Vagina (tissue), 2 donors: ENCODE results near the gene THADA. TPM values are rescaled to one million over a fixed set of nuclear protein-coding genes. Genes with fewer than 3 reads are reported as not detected.
A peak's percentile ranks its signal among the peaks of the same experiment; 100 is the strongest.

Experiments
- DNase-seq, 2 donors: peaks; one replicate each; pipeline ENCODE4 v3.0.0-alpha.2; 2017; ENCODE audit errors: extremely low spot score in 2 of 2
- H3K27ac ChIP-seq: fragments of 200-600 bp; sonication (generic); one replicate; pipeline ENCODE4 v1.5.1; 2019
- H3K27me3 ChIP-seq: fragments of 200-600 bp; sonication (generic); one replicate; pipeline ENCODE4 v1.5.1; 2019
- H3K36me3 ChIP-seq, 2 donors: fragments of 200-600 bp; sonication (generic); one replicate each; pipeline ENCODE4 v1.5.1; 2017 to 2019
- H3K4me1 ChIP-seq: fragments of 200-600 bp; sonication (generic); one replicate; pipeline ENCODE4 v1.5.1; 2019
- H3K4me3 ChIP-seq, 2 donors: fragments of 200-600 bp; sonication (generic); 1 replicate in 1 of 2; 2 replicates in 1 of 2; pipeline ENCODE4 v1.5.1; 2016 to 2019
- H3K9me3 ChIP-seq: fragments of 200-600 bp; sonication (generic); one replicate; pipeline ENCODE4 v1.5.1; 2019
- POLR2A ChIP-seq, 2 donors: fragments of 450-650 bp; IDR thresholded peaks; one replicate each; pipeline ENCODE4 v1.6.1; 2017; ENCODE audit warnings: antibody characterized with exemption in 2 of 2, mild to moderate bottlenecking in 2 of 2, moderate library complexity in 2 of 2
- POLR2AphosphoS5 ChIP-seq, 2 donors: sonication (generic); formaldehyde crosslinking; IDR thresholded peaks; one replicate each; pipeline ENCODE4 v1.9.0; 2017; ENCODE audit warnings: antibody characterized with exemption in 2 of 2, mild to moderate bottlenecking in 2 of 2, low read depth in 1 of 2; ENCODE audit not compliant: insufficient read depth in 1 of 2
- intact Hi-C: fragments of 100-400 bp; cut with DNase I; formaldehyde crosslinking; loops from one replicate; pipeline ENCODE4 v1.15.1; 2023
- total RNA-seq: library from RNA; depleted of rRNA; stranded (reverse); fragments of >200 nt; gene quantifications from one replicate; pipeline ENCODE4 v1.2.3, GENCODE V29; 2016
- TF ChIP-seq, protein P1 (sequence below), 3 experiments: fragments of 450-650 bp in 2 of 3; fragments of 200-600 bp in 1 of 3; sonication (generic) in 1 of 3; IDR thresholded peaks; one replicate each; pipeline ENCODE4 v1.5.1; 2017 to 2019; ENCODE audit warnings: antibody characterized with exemption in 3 of 3, mild to moderate bottlenecking in 2 of 3, moderate library complexity in 2 of 3

THADA gene
- total RNA-seq, 1 donor from 2014 or later, result 32.2 TPM

DNA sequence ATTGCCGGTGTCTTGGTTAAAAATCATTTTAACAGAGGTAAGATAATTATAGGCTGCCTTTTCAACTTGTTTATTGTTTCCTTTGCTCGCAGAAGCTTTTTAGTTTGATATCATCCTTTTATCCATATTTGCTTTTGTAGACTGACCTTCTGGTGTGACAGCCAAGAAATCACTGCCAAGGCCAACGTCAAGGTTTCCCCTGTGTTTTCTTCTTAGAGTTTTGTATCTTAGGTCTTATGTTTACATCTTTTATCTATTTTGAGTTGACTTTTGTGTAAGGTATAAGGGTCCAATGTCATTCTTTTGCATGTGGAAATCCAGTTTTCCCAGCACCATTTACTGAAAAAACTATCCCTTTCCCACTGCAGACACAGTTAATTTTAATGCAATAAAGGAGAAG is 240.4 kb downstream of the THADA start:
- Histone ChIP-seq H3K9me3 (no peaks in the 10 kb centered on the region), H3K4me3 (no peak overlapping the region), H3K36me3 (no peaks in the 10 kb centered on the region), H3K27ac (no peak overlapping the region), H3K27me3 (no peaks in the 10 kb centered on the region), H3K4me1 (peaks cover 39% of the 10 kb centered on the region)
- TF ChIP-seq POLR2A (IDR thresholded peaks at IDR 0.05), result no peak
- TF ChIP-seq, protein P1, sequence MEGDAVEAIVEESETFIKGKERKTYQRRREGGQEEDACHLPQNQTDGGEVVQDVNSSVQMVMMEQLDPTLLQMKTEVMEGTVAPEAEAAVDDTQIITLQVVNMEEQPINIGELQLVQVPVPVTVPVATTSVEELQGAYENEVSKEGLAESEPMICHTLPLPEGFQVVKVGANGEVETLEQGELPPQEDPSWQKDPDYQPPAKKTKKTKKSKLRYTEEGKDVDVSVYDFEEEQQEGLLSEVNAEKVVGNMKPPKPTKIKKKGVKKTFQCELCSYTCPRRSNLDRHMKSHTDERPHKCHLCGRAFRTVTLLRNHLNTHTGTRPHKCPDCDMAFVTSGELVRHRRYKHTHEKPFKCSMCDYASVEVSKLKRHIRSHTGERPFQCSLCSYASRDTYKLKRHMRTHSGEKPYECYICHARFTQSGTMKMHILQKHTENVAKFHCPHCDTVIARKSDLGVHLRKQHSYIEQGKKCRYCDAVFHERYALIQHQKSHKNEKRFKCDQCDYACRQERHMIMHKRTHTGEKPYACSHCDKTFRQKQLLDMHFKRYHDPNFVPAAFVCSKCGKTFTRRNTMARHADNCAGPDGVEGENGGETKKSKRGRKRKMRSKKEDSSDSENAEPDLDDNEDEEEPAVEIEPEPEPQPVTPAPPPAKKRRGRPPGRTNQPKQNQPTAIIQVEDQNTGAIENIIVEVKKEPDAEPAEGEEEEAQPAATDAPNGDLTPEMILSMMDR (IDR thresholded peaks at IDR 0.05), result no peak
- TF ChIP-seq POLR2AphosphoS5 (IDR thresholded peaks at IDR 0.05; ENCODE audit: insufficient read depth in 1 of 2, low read depth in 1 of 2), result no peak
- intact Hi-C loops, result no loop called here
- DNase-seq, result no peak

DNA sequence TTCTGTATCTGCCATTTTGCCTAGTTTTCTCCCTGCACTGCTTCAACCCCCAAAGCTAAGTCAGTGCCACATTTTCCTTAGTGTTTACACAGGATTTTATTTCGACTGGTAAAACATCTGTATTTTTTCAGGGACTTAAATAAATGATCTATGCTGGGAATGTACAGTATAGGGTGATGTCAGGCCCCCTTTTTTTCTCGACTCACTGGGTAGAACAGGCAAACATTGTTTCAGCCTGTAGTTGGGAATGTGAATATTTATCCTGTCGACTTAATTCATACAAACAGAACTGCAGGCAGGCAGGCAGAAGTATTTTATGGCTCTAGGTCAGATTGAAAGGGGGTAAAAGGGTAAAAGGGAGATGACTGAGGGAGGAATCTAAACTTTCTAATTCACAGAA is 245.9 kb downstream of the THADA start:
- Histone ChIP-seq H3K36me3 (no peaks in the 10 kb centered on the region), H3K4me1 (peaks cover 60% of the 10 kb centered on the region), H3K4me3 (no peak overlapping the region), H3K9me3 (no peaks in the 10 kb centered on the region), H3K27me3 (no peaks in the 10 kb centered on the region), H3K27ac (peak overlapping the region; percentile 86)
- DNase-seq, result no peak
- TF ChIP-seq, protein P1 (IDR thresholded peaks at IDR 0.05), result no peak
- TF ChIP-seq POLR2A (IDR thresholded peaks at IDR 0.05) (no peak), POLR2AphosphoS5 (IDR thresholded peaks at IDR 0.05; ENCODE audit: insufficient read depth in 1 of 2, low read depth in 1 of 2) (no peak)
- intact Hi-C loops, result no loop called here

DNA sequence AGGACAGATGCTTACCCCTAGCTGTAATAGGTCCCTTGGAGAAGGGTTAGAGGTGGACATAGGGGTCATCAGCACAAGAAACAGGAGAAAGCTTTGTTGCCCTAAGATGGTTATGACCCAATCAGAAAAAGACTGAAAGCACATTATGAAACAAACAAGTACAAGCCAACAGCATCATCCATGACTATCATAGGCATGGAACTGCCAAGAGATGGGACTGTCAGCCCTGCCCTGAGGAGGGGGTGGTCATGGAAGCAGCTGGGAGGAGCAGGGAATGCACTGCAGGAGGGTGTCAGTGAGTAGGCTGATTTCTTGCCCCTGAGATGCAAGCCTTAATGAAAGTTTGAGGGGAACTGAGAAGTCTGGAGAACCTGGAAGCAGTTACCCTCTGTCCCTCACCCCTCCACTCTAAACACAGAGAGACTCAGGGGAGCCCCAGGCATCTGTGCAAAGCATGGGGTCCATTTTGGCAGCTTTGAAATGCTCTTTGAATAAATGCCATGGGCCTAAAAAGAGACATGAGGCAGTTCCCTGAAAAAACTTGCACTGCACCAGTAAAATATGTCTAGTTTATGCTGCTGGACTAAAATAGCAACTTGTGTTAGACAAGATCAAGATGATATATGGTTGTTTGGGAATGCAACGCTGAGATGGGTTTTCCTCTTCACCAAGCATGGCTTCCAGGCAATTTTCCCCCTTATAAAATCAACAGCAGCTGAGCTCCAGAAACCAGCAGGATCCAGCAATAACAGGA is 246.8 kb downstream of the THADA start:
- no peaks in the 10 kb centered on the region for H3K27me3 ChIP-seq
- intact Hi-C loops, result no loop called here
- H3K27ac ChIP-seq, result peak overlapping the region; percentile 86
- H3K4me3 ChIP-seq, result no peak overlapping the region
- H3K36me3 ChIP-seq, result no peaks in the 10 kb centered on the region
- no peaks in the 10 kb centered on the region for H3K9me3 ChIP-seq
- no peak for DNase-seq
- TF ChIP-seq POLR2A (IDR thresholded peaks at IDR 0.05) (no peak), POLR2AphosphoS5 (IDR thresholded peaks at IDR 0.05; ENCODE audit: insufficient read depth in 1 of 2, low read depth in 1 of 2) (peak in 1 of 2 donors; percentile 53)
- TF ChIP-seq, protein P1 (IDR thresholded peaks at IDR 0.05), result no peak
- peaks cover 68% of the 10 kb centered on the region for H3K4me1 ChIP-seq

DNA sequence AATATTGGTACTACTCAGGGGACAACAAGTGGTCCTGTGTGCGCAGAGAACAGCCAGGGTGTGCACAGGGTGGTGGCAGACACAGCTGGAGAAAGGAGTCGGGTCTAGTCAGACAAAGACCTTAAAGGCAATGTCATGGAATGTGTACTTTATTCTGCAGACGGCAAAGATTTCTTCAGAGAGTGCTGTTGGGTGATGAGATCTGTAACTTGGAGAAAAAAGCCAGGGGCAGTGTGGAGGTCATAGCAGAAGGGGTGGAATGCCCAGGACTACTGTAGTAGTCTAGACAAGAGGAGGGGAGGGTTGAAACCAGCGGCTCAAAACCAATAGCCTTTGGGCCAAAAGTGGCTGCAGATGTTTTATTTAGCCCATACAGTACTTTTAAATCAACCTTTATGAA is 248.1 kb downstream of the THADA start:
- Histone ChIP-seq H3K36me3 (no peaks in the 10 kb centered on the region), H3K9me3 (no peaks in the 10 kb centered on the region), H3K4me1 (peaks cover 79% of the 10 kb centered on the region), H3K4me3 (no peak overlapping the region), H3K27ac (peak overlapping the region; percentile 86), H3K27me3 (no peaks in the 10 kb centered on the region)
- intact Hi-C loops, result no loop called here
- TF ChIP-seq, protein P1 (IDR thresholded peaks at IDR 0.05), result no peak
- TF ChIP-seq POLR2A (IDR thresholded peaks at IDR 0.05) (no peak), POLR2AphosphoS5 (IDR thresholded peaks at IDR 0.05; ENCODE audit: insufficient read depth in 1 of 2, low read depth in 1 of 2) (no peak)
- DNase-seq, result no peak
